ENCODE measurements around the gene NDST1.
A peak's percentile ranks its signal among the peaks of the same experiment; 100 is the strongest.

Gene NDST1

DNA sequence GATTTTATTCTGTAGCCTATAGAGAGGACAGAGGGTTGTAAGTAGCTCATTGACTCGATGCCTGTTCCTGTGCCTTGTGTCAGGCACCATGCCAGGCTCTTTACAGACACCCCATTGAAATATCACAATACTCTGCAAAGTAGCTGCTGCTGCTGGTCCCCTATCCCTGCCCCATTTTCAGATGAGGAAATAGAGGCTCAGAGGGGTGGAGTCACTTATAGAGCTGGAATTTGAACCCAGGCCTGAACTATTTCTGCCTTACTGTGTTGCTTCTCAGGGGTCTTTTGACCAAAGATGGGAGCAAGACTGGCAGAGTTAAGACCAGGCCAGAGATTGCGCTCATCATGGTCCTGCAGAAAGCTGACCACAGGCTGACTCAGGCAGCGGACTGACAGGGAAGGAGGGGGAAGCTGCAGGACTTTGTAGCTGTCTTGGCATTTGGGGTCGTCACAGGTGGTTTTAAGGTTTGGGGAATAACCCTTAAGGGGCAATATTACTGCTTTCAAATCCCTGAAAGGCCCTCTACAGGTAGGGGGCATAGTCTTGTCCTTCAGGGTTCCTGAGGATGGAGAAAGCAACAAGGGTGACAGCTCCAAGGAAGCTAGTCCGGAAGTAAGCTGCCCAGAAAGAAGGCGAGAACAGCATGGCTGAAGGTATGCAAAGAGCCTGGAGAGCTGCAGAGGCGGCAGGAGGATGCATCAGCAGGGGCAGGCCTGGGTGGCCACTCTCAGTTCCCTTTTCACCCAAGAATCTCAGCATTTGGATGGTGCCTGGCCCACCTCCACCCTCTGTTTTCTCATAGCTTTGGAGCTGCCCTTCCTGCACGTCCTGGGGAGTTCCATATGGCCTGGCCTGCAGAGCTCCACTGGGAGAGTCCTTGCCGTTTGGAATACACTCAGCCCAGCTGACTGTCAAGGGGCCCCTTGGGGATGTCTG is 18.3 kb upstream of the NDST1 start:
- peak; percentile 90 for DNase-seq

DNA sequence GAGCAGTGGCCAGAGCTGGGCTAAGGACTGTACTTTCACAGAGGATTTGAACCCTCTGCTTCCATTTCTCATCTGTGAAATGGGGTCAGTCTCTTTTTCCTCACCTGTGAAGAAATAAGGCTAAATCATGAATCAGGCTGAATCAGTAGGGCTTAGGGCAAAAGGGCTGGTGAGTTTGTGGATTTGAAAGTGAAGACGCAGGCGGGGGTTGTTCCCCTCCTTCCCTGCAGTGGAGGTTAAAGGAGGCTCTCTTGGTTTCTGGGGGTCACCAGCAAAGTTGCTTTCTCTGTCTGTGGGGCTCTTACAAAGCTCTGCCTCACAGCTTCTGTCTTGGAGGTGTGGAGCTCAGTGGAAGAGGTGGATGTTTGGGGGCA is 17.6 kb upstream of the NDST1 start:
- DNase-seq = peak; percentile 31

DNA sequence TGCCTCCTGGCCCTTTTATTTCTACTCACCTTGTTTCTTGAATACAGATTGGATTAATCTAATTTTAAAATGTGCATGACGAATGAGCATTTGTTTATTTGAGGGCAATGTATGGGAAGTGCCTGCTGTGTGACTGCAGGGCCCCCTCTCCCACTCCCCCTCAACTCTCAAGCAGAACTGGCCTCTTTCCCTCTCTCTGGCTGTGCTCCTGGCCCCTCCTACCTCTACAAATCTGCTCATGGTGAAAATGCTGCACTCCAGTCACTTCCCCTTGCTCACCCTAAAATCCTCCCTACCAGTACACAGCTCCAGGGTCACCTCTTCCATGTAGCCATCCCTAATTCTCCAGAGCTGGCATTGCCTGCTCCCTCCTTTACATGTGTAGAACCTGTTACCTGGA is 17.2 kb upstream of the NDST1 start:
- DNase-seq = peak; percentile 56

DNA sequence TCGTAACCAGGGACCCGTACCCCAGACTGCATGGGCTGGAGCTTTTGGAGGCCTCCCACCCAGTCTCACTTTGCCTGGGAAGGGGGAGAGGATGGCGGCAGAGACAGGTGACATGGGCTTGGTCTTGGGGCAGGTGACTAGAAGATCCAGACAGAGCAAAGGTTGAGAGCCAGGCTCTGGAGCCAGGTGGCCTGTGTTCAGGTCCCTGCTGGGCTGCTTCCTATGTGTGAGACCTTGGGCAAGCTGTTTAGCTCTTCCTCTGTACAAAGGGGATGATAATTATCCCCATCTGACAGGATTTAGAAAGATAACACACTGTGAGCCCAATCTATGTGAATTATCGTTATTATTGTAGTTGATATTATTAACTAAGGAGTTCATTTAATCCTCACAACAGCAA is 16.1 kb upstream of the NDST1 start:
- DNase-seq = no peak

DNA sequence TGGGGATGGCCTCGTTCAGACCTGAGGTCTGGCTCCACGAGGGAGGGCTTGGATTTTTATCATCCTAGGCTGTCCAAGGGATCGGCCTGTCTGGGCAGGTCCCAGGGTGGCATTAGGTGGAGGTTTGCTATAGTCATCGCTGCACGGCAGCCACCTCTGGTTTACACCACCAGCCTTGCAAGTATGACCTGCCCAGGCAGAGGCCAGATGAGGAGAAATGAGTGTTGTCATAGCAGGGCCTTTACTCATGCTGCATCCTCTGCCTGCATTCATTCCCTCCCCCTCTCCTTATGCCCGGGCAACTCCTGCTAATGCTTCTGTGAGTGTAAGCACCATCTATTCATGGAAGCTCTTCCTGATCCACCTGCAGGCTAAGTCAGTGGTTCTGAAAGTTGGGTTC is 15.3 kb upstream of the NDST1 start:
- no peak for DNase-seq

DNA sequence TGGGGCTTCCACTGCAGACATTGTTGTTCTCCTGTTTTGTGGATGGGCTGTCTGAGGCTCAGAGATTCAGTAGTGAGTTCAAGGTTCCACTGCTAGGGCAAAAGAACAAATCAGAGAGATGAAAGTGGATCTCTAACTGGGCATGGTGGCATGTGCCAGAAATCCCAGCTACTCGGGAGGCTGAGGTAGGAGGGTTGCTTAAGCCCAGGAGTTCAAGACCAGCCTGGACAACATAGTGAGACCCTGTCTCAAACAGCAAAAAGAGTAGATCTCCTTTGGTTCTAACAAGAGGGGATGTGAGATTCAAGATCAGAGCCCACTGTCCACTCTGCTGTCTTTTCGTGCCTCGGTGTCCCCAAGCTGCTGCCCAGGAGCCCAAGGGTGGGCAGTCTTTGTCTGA is 11.8 kb upstream of the NDST1 start:
- no peak for DNase-seq

DNA sequence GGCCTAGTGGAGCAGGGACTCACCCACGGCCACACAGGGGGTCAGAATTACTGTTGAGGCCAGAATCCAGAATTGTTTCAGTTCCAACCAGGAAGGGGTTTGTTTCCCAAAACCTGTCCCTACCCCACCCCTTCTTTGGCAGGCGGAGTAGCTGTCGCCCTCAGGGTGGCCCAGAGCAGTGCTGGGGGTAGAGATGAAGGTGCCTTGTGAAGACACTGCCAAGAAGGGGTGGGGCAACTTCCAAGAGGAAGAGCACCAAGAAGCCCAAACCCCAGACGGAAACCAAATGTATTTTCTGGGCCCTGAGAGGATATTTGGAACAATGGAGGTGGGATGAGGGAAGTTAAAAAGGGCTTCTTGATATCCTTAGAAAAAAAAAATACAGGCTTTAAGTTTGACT is 11.4 kb upstream of the NDST1 start:
- DNase-seq = no peak

DNA sequence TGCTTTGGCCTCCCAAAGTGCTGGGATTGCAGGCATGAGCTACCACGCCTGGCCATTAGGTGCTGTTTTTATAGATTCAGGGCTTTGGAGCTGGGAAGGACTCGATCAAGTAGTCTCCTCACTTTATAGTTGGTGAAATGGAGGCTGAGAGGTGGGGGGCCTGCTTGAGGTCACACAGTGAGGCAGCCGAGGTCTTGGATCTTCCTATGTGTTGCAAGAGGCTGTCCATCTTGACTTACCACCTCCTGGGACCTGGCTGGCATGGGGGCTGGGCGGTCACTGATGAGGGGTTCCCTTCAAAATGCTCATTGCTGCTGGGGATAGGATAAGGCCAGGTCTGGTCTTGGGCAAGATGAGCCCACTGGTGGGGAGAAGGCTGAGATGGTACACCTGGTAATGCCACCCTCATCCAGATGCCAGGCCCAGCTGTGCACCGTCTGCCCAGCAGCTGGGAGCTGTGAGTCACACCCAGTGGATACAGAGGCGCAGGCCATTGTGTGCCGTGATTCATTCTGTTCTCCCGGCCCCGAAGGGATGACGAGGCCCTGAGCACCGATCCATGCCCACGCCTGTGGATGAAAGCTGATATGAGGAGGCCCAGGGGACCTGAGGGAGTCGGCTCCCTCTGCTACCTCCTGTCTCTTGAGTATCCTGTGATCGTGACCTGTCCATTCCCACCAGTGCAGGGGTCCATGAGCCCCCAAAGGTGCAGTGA is 10.5 kb upstream of the NDST1 start:
- no peak for DNase-seq

DNA sequence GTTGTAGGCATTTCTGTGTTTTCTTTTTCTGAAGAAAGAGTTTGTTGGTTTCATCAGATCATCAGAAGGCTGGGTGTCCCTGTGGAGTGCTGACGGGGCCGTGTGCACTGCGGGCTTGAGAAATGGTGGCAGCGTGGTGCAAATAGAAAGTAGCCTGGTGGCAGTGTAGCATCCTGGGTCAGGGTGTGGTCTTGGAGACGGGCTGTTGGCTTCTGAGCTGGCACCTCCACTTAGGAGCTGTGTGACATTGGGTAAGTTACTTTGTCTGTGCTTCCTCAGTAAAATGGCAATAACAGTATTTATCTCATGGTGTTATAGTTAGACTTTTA is 10.0 kb upstream of the NDST1 start:
- no peak for DNase-seq

DNA sequence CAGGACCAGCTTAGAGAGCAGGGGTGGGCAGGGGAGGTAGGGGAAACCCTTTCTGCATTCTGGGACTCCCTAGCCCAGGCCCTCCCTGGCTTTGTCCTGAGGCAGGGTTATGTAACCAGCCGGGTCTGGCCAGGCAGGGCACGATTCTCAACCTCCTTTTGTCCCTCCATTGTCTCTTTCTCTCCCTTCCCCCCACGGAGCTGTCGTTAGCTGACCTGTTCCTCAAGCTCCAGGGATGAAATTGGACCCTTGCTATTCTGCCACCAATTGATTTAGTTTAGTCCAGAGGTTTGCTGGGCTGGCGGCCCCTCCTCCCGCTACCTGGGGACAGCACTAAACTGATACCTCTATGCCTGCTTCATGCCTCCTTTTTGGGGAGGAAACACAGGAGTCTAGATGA is 9.4 kb upstream of the NDST1 start:
- no peak for DNase-seq

DNA sequence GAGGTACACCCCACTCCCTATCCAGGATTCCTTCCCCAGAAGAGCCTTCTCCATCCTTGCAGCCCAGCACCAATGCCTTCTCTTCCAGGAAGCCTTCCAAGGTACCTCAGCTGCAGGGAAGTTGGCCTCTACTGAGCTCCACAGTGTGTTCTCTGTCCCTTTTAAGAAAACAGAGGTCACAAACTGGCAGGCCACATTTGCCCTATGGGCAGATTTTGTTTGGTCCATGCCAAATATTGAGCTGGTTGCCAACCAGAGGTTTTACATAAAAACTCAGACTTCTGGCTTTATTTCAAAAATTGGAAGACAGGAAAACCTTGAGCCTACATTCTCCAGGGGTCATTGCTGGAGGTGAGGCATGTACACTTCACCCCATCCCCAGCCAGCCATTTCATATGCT is 9.0 kb upstream of the NDST1 start:
- no peak for DNase-seq

DNA sequence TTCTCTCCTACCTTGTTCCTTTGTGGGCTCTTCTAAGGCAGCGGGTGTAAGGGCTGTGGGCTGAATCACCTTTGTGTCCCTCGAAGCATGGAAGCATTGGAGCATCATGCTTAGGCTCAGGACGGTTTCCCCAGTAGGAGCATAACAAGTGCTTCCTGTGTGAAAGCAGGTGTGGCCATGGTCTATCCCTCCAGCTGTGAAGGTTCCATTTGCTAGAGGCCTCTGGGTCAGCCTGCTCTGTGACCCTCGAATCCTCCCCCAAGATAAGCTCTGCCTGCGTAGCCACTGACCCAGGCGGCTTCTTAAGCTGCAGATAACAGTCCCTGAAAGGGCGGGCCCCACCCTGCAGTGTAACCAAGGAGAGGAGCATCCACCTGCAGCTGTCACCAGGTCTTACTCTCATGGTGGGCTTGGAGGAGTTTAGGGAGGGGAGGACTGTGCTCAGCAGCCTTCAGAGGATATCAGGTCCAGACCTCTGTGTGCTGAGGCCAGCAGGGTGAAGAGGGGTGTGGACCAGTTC is 8.4 kb upstream of the NDST1 start:
- no peak for DNase-seq

DNA sequence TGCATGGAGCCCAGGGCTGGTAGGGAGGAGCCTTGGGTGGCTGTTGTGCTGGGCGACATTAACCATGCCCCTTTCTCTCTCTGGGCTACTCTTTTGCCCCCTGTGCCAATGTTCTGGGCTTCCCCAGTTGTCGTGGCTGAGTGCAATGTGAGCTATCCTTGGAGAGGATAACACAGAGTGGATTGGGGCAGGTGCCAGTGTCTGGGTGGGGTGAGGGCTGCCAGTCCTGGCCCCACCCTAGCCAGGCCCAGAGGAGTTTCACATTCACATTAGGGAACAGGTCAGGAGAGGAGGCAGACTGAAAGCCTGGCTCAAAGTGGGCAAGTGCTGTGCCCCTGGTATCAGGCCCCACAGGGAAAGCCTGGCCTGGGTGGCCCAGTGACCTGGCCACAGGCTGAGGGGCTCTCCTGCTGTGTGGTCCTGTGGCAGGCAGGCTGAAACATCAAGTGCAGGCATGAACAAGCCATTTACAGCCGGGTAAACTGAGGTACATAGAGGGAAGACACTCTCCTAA is 7.5 kb upstream of the NDST1 start:
- no peak for DNase-seq

DNA sequence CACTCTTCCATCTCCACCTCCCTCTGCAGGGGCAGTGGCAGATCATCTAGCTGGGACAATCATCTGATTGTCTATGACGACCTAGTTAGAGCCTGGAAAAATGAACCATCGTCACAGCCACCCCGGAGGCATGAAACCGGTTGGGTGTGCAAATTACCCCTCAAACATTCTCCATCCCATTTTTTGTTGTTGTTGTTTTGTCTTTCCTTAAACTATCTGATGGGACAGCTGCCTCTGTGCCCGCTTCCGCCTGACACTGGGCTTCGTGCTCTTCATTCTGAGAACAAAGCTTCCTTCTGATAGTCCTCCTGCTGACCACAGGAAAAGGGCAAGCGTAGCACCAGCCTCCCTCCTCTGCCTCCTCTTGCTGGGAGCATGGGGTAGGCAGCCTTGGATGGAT is 7.0 kb upstream of the NDST1 start:
- no peak for DNase-seq

DNA sequence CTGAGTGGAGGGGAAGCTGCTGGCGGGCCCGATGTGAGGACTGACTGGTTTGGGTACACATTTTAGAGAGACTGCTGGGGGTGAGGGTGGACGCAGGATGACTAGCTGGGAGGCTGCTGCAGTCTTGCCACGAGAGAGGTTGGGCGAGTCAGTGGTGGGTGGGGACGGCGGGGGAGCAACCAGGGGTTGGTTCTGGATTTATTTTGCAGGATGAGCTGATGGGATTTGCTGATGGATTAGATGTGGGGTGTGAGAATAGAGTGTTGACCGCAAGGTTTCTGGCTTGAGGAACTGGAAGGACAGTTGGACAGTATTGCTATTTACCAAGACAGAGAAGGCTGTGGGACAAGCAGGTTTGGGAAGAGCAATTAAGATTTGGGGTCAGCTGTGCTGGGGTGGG is 5.8 kb upstream of the NDST1 start:
- no peak for DNase-seq

DNA sequence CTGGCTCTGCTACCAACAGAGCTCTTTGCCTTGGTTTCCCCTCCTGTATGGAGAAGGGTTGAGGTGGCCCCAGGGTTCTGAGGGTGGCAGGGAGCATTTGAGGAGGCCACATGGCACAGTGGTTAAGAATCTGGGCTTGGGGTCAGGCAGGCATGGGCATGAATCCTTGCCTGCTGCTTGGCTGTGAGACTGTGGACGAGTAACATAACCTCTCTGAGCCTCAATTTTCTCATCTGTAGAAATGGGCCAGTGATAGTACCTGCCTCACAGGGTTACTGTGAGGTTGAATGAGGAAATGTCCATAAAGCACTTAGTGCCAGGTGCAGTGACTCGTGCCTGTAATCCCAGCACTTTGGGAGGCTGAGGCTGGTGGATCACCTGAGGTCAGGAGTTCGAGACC is 5.1 kb upstream of the NDST1 start:
- DNase-seq = no peak

DNA sequence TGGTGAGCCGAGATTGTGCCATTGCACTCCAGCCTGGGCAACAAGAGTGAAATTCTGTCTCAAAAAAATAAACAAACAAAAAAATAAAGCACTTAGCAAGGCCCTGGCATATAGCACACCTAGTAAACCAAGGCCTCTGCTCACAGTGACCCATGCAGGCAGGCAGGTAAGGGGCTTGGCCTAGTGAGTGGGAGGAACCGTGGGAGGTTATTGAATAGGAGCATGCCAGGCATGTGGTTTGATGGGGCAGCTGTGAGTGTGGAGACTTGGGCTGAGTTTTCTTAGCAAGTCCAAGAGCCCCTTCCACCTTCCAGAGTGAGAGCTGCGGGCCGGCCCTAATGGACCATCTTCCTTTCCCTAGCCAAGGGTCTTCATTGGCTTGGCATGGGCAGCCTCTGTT is 4.5 kb upstream of the NDST1 start:
- no peak for DNase-seq

DNA sequence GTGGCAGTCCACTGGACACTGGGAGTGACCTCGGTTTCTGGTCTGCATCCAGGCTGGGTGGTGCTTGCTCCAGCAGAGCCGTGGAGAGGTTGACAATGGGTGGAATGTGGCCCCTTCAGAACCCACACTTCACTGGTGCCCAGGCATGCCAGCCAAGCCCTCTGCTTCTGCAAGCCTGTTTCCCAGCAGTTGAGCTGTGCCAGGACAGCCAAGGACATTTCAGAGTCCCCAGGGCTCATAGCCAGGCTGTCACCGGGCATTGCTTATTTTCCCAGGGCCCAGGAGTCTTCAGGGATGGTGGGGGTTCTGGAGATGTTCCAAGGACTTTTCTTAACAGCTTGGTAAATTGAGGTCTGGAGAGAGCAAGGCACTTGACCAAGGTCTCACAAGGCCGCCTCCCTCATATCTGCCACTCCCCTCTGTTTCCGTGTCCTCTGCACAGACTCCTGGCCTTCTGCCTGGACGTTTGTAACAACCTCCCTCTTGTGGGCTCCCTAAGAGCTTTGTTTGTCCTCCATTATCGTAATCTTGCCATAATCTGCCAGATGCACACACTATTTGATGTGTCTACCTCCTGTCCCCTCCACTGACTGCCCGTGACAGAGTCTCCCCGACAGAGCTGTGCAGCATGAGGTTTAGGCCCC is 3.8 kb upstream of the NDST1 start:
- DNase-seq = no peak

DNA sequence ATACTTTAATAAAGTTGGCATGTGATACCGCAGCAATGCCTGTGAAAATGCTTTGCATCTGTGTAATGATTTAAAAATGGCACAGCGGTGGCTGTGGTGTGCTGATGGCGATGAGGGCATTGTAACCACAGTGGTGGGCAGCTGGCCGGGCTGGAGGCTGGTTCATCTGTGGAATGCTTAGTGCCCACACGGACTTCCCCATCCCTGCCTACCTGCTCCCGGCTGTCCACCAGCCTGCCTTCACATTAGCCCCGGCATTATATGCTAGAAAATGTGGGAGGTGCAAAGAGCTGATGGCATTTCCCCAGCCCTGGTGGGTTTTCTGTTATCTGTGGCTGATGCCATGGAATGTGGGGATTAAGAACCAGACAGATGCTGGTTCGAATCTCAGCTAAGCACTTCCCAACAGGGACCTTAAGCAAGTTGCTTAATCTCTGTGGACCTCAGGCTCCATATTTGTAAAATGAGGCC is 2.9 kb upstream of the NDST1 start:
- no peak for DNase-seq

DNA sequence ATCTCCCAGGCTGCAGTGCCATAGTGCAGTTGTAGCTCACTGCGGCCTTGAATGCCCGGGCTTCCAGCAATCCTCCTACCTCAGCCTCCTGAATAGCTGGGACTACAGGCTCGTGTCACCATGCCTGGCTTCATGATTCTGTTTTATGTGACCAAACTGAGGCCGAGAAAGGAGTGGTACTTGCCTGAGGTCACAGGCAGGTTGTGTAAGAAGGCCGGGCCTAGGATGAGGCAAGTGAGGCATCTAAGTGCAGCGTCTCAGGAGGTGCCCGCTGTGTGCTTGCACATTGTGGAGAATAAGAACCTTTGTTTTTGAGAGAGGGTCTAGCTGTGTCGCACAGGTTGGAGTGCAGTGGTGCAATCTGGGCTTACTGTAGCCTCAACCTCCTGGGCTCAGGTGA is 2.1 kb upstream of the NDST1 start:
- DNase-seq = peak; percentile 6

DNA sequence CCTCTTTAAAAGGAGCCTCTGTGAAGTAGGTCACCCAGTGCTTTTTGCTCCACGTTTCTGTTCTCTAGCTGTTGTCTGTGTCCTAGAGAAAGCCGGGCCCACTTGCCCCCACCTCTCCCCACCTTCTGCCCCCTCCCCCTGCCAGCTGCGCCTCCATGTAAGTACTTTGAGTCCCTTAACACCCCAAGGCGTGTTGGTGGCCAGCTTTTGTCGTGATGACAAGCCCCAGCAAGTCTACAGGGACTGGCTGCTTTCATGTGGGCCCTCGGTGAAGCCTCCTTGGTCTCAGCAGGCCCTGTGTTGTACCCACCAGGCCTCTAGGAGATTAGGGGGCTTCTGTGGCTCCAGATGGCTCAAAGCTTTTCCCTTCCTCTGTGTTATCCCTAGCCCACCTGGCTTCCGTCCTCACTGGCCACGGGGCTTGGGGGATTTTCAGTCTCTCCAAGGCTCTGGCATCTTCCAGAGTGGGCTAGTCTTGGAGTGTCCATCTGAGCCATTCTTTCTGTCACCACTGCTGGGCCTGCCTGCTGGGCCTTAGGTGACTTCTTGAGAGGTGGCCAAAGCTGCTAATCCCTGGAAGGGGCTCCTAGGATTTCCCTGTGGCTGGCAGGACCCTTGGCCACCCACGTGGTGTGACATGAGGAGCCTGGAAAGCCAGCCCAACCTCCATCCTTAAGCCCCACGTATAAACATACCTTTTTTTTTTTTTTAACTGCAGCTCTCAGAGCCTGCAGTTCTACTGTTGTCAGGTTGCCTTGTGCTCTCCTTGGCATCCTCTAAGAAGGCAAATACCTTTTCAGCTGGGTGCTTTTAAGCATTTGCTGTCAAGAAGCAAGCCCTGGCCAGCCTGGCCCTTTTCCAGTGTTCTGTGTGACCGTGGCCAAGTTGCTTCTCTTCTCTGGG is 1.1 kb upstream of the NDST1 start:
- DNase-seq = no peak

DNA sequence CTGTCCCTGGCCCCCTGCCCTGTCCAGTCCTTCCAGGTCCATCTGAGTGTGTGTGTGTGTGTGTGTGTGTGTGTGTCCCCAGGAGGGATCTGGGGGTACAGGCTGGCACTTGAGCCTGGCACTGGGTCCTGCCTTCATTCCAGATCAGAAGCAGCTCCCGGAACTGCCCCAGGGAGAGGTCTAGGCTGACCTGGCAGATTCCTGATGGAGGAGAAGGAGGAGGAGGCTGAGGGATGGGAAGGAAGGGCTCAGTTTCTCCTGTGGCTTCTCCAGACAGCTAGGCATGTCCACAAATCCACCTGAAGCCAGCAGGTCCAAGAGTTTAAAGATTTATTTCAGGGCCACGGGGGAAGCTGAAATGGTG is 328 bp downstream of the NDST1 start:
- DNase-seq = no peak

DNA sequence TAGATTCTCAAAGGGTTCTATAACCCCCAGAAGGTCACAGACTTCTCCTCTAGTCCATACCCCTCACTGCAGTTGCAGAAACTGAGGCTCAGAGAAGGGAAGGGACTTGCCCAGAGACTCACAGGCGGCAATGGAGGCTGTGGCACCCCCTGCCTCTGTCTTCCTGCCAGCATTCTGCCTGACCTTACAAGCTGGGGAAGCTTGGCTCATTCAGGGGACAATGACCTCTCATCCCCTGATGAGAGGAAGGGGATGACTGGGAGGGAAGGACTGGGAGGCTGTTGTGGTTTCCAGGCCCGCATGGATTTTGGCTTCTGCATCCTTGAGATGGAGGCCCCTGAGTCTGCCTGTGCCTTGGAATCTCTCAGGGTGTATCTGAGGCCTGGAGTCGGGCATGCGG is 897 bp downstream of the NDST1 start:
- no peak for DNase-seq

All from inflammatory macrophage treated with lipopolysaccharide for 4 hours (primary cell).